HS-5 (cell line): Measurements from ENCODE around the gene ROCK1.
"Not testable (repeated sequence)": the region's sequence is repeated elsewhere in the genome, so short reads cannot be mapped to it uniquely, and the experiment has no call there.

Source experiments
- DNase-seq: peaks from one replicate; pipeline ENCODE4 v3.0.0-alpha.2; 2012; ENCODE audit warnings: low read depth

Gene ROCK1

DNA sequence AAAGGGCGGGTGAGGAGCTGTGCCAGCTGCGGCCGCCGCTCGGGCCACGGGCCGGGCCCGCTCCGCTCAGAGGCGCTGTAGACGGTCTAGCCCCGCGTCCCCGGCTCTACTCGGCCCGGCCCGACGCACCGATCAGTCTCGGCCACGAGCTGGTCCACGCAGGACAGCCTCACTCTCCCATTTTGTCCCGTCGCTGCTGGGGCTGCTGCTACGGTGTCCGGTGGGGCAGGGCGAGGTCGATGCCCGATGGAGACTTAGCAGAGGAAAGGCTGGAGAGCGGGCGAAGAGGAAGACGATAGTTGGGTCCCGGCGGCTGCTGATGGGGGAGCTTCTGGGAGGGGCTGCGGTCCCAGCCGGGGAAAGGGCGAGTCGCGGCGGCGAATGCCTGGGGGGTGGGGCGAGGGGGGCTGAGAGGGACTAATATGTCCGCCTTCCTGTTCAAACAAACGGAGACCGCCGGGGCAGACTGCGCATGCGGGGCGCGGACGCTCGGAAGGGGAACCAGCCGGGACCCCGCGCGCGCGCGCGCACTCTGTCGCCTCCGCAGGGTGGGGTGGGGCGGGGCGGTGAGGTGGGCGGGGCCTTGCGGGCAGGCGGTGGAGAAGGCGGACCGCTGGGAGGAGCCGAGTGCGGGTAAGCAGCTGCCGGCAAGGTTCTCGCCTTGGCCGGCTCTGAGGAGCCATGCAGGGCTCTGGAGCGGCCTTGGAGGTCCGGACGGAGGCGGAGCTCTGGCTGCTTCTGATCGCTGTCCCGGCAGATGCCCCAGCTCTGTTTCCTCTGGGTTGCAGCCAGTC, at the start of gene ROCK1:
ROCK1 (minus strand) TSS at position 468 of the 794 bp plus-strand sequence. CDS start 903 bp downstream, outside the sequence.
- DNase-seq: peak; percentile 70

DNA sequence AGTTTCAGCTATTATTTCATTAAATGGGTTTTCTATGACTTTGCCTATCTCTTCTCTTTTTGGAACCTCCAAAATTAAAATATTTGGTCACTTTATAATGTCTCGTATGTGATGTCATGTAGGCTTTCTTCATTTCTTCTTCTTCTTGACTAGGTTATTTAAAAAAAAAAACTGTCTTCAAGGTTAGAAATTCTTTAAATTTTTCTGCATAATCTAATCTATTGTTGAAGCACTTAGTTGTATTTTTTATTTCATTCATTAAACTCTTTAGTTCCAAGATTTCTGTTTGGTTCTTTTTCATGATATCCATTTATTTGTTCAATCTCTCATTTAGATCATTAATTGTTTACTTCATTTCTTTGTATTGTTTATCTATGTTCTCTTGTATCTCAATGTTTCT, 43.8 kb upstream of the ROCK1 start:
- no peak for DNase-seq

DNA sequence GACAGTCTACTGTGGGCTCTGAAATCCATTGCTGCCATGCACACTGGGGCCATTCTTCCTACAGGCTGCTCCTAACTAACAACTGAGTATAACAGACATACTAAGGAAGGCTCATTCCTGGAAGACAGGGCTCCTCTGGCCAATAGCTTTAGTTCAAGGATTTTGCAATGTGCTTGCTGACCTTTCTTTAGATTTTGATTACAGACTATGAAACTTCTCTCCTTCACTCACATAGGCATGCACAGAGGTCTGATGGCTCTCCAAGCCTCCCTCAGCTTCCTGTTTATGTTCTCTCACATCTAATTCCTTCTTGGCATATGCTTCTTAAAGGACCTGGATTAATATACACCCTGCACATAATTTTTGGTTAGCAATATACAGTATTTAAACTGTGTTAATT, 34.4 kb upstream of the ROCK1 start:
- DNase-seq: no peak

DNA sequence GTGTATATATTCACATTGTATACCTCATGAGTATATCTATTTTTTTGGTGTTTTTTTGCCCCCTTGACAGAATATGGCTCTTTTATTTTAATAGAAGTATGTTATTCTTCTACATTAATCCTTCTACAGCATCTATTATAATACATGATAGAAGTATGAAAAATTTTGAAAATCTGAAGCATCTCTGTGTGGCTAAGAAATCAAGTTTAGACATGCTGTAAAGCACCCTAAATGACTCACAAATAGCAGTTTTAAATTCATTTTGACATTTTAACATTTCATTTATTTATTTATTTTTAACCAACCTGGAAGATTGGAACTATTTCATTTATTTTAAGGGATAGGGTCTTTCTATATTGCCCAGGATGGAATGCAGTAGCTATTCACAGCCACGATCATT, 33.8 kb upstream of the ROCK1 start:
- DNase-seq: no peak

DNA sequence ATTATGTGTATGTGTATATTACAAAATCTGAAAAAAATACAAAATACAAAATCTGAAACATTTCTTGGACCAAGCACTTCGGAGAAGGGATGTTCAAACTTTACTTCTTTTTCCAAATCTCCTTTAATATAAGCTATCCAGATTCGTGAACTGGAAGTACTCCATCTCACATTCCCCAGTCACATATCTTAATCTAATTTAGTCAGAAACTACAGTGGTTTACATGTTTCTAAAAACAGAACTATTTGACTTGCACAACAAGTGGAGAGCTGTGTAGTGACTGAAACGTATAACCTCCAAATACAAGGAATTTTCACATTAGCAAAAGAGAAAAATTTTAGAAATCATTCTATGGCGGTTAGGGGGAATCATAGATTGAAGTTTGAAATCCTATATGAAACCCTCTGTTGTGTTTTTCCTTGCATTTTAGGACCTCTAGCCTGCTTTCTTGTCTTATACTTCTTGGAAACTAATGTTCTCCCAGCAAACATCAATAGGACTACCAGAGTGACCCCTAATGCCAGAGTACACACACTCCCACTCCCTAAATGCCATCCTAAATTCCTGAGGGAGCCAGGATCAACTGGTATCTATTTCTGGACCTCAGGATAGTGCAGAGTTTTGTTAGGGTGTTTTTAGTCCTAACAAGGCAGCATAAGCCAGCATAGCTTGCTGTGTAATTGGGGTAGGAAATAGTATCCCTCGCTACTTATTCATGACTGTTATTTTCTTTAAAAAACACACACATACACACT, 30.2 kb upstream of the ROCK1 start:
- no peak for DNase-seq

DNA sequence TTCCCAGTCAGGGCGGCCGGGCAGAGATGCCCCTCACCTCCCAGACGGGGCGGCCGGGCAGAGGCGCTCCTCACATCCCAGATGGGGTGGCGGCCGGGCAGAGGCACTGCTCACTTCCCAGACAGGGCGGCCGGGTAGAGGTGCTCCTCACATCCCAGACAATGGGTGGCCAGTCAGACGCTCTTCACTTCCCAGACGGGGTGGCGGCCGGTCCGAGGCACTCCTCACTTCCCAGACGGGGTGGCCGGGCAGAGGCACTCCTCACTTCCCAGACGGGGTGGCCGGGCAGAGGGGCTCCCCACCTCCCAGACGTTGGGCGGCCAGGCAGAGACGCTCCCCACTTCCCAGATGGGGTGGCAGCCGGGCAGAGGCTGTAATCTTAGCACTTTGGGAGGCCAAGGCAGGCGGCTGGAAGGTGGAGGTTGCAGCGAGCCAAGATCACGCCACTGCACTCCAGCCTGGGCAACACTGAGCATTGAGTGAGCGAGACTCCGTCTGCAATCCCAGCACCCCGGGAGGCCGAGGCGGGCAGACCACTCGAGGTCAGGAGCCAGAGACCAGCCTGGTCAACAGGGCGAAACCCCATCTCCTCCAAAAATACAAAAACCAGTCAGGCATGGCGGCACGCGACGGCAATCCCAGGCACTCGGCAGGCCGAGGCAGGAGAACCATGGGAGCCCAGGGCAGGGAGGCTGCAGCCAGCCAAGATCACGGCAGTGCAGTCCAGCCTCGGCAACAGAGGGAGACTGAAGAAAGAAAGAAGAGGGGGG, 26.3 kb upstream of the ROCK1 start:
- DNase-seq: not testable (repeated sequence)

DNA sequence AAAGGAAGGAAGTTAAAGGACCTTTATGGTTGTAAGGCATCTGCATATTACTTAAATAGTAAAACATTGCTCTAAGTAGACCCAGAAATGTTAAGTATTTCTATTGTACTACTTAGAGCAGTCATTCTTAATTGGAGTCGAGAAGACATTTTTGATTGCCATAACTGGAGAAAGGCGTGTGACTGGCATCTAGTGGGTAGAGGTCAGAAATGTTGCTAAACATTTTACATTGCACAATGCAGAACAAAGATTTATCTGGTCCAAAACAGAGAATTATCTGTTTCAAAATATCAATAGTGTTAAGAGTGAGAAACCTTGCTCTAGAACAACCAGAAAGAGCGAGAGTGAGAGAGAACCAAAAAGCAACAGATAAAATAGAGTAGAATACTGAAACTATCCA, 23.3 kb upstream of the ROCK1 start:
- DNase-seq: no peak

DNA sequence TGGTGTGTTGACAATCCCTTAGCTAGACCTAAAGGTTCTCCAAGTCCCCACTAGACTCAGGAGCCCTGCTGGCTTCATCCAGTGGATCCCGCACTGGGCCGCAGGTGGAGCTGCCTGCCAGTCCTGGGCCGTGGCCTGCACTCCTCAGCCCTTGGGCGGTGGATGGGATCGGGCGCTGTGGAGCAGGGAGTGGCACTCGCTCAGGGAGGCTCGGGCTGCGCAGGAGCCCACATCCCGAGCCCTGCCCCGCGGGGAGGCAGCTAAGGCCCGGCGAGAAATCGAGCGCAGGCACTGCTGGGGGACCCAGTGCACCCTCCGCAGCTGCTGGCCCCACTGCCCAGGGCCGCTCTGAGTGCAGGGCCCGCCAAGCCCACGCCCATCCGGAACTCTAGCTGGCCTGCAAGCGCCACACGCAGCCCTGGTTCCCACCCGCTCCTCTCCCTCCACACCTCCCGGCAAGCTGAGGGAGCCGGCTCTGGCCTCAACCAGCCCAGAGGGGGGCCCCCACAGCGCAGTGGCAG, 20.8 kb upstream of the ROCK1 start:
- no peak for DNase-seq

DNA sequence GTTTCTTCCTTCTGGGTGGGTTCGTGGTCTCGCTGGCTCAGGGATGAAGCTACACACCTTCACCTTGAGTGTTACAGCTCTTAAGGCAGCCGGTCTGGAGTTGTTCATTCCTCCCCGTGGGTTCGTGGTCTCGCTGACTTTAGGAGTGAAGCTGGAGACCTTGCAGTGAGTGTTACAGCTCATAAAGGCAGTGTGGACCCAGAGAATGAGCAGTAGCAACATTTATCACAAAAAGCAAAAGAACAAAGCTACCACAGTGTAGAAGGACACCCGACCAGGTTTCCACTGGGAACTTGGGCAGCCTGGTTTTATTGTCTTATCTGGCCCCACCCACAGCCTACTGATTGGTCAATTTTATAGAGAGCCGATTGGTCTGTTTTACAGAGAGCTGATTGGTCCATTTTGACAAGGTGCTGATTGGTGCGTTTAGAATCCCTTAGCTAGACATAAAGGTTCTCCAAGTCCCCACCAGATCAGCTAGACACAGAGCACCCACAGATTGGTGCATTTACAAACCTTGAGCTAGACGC, 20.1 kb upstream of the ROCK1 start:
- DNase-seq: no peak

DNA sequence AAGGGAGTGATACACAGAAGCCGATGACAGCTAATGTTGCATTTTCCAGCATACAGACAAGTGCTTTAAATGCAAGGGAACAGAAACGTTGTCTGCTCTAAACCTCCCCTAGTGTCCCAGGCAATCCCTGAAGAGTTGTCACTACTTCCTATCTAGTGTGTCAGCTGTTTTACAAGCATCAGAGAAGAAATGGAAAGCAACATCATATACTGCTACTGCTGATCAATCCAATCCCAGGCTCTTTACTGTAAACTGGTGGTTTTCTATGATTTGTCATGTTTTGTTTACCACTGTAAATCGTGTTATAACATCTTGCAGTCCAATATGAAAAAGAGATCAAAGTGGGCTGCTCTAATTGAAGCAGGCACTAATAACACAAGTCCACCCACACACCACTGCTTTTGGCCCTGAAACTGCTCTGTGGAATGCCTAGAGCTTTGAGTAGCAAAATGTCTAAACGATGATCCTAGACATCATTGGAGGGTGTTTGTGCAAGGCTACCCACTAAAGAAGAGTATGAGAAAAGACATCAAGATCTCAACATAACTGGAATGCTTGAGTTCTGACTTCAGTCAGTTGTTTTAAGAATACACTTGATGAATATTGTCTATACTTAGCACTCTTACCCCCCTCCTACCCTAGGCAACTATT, 18.1 kb upstream of the ROCK1 start:
- DNase-seq: no peak

DNA sequence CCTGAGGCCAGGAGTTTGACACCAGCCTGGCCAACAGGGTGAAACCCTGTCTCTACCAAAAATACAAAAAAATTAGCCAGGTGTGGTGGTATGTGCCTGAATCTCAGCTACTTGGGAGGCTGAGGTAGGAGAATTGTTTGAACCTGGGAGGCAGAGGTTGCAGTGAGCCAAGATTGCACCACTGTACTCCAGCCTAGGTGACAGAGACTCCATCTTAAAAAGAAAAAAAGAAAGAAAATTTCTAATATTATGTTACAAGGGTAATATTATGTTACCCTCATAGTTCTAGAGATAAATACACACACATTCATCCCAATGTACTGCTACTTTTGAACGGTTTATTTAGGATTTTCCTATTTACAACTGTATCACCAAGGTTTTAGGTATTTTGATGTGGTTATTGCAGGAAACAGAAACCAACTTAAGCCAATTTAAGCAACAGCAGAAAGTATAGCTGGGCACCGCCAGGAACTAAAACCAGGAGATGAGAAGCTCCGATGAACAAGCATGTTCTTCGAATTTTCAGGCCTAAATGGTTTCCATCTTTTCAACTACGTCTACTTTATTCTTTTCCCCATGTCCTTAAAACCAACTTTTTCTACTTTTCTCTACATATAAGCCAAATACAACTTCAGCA, 11.8 kb upstream of the ROCK1 start:
- no peak for DNase-seq

DNA sequence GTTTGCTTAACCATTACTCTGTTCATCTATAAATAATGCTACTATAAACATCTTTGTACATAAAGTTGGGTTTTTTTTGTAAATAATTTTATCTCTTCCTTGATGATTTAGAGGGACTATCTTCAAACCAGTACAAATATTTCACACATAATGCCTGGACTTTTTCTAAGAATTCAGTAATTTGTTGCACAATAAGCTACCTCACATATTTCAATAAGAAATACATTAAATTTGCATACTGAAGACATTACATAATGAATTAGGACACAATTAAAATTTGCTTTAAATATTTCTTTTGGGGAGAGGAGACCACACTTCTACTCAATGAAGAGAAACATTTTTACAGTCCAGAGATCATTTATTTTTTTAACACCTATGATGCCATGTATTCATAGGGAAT, 7.2 kb upstream of the ROCK1 start:
- DNase-seq: no peak

DNA sequence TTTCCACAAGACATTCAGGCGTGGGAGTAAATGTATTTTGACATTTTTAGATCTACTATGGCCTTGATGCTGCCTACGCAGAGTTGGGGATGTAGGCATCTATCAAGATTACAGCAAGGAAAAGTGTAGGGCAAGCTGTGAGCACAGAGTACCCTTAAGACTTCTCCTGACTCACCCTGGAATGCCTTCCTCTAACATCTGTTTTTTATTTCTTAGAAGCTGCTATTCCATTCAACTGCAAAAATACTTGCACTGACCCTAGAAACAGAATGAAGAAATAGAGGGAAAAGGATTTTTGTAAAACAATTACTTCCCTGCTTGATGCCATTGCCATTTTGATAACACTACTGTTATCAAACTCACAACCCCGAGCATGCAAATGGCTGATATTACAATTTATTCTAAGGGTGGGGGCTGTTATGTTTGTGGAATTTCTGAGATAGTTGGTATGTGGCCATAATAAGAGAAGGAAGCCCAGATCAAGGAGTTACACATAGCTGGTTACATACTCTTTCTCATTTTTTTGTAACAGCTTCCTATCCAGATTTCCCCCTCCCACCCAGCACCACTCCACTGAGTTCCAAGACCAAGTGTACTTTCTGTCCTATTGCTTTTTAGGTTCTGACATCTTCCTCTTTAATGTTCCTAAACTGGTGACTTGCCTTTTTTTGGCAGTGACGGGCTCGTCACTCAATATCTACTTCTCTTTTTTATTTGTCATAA, 6.0 kb upstream of the ROCK1 start:
- DNase-seq: peak; percentile 80

DNA sequence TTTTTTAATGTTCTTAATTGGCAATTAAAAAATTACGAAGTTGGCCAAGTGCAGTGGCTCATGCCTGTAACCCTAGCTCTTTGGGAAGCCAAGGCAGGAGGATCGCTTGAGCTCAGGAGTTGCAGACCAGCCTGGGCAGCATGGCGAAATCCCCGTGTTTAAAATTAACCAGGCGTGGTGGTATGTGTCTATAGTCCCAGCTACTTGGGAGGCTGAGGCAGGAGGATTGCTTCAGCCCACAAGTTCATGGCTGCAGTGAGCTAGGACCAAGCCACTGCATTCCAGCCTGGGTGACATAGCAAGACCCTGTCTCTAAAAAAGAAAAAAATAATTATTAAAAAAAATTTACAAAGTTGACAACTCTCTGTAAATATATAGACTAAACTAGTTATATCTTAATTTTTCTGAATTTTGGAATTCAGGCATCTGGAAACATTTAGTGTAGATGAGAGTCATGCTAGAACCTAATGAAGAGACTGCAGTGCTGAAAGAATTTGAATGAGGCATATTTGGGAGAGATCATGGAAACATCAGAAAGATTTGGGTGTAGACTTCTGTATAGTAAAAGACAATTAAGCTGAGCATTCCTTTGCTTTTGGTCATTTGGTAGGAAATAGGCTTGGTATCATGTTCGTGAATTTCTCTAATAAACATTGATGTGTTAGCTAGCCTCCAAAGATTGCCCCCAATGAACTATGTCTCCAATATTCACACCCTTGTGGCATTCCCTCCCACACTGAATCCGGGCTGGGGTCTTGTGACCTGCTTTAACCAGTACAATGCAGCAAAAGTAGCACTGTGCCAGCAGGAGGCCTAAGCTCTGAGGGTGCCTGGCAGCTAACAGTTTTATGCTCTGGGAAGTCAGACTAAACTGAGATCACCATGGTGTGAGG, 4.2 kb upstream of the ROCK1 start:
- no peak for DNase-seq

DNA sequence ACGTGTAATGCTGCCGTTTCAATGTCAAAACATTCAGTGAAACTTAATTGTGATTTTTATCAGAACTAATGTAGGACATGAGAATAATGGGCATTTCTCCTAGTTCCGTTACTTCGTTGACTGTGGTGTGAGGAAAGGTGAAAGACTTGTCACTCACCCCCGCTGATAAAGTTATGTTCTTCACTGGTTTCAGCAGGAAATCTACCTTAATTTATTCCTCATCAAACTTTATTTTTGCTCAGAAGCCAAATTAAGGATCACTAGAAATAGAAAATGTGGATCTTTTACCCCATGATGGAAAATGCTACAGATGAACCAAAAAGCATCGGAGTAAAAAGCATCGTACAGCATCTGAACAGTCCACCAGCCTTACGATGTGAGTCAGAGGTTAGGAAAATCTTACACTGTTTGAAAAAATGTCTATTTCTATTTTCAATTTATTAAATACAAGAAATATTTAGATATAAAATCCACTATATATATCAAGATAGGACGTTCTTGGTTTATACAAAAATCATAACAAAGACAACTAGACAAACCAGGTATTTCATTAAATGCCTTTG, 1.0 kb upstream of the ROCK1 start:
- DNase-seq: no peak

DNA sequence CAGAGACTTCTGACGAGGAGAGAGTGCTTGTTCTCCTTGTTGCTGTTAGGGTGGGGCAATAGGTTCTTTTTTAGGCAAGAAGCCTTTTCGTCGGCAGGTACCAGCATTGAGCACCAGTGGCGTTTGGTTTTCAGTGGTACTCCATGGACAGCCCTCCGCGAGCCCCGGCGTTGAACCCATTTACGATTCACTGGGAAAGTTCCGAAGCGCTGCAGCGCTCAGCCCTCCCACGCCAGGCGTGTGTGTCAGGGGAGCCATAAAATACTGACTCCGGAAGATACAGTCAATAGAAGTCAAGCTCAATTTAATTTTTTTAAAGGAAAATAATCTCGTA, 494 bp upstream of the ROCK1 start:
- no peak for DNase-seq

DNA sequence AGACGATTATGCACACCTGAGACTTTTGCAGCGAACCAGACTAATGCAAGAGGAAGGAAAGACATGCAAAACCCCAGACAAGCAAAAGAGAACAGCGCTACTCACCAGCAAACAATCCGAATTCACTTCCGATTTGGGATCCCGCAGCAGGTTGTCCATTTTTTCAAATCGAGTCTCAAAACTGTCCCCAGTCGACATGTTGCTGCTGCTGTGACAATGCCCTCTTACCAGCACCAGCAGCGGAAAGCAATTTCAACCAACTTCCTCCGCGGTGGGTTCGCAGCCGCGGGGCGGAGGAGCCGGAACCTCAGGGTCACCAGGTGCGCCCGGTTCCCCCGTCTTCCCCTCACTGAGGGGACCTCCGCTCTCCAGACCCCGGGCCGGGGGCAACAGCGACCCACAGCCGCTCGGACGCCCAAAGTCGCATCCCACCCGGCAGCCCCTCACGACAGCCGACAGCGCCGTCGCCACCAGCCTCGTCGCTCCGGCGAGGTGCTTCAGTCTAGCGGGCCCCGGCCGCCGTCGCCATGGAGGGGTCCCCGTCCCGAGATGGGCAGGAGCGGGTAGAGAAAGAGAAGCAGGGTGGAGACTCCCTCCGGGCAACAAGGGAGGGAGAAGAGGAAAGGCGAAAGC, 784 bp downstream of the ROCK1 start:
- no peak for DNase-seq

DNA sequence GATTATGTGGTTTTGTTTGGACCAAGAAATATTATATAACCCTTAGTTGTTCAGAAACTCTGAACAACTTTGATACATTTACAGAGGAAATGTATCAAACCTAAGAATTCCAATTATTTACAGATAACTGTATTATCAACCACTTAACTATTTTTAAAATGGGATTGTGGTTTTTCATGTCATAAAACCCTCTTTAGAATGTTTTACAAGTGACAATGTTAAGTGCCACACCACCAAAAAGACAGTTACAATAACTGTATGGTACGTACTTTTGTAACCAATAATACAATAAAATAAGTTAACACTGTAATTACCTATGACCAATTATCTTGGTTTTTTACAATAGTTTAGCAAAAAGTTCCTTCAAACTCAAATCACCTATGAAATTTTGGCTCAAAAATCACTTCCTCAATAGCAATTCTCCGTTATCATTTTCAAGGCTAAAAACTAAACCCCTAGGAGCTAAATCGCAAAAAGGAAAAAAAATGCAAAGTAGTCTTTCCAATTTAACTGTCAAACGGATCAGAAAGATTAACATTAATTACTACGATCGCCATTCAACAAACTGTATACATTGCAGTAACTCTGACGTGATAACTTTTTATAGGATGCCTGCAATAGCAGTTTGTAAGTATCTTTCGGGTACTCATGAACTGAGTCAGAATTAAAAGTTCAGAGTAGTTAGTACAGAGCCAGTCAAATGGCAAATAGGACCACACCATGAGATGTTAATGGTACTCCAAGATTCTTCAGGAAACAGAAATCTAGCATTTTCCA, 1.5 kb downstream of the ROCK1 start:
- no peak for DNase-seq
